Inferior parietal cortex (tissue), 1 donor: ENCODE results near the gene UVSSA.

Experiments used
- DNase-seq: peaks from one replicate; pipeline ENCODE4 v3.0.0-alpha.2; 2016; ENCODE audit errors: extremely low spot score

Gene UVSSA

DNA sequence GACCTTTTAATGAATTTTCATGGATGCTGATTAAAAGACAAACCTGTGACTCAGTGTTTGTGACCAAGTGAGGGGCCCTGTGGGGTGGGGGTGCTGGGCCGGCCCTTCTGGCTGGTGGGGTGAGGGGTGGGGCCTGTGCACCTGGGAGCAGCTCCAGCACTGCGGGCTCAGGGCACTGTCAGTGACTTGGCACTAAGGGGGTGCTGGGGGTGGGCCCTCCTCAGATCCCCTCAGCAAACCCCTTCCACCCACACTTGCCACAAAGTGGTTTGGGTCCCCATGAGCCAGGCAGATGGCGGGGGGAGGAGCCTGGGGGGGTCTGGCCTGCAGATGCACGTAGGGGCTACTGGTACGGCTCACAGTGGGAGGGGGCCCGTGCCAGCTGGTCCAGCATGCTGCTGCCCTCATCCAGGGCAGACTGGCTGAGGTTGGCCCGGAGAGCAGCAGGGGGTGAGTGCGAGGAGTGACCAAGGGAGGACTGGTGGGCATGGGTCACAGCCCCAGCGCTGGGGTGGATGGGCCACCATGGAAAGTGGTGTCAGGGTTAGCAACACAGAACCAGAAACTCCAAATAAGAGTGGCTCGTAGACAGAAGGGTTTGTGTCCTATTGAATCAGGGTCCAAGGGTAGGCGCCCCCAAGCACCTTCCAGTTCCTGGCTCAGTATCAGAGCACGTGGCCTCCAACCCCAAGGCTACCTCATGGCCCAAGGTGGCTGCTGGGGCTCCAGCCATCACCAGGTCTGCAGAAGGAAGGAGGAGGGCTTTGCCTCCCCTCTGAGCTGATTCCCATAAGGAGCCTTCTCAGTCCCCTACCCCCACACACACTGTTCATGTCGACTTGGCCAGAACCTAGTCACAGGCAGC lies 49.2 kb downstream of the UVSSA start:
- DNase-seq = no peak

DNA sequence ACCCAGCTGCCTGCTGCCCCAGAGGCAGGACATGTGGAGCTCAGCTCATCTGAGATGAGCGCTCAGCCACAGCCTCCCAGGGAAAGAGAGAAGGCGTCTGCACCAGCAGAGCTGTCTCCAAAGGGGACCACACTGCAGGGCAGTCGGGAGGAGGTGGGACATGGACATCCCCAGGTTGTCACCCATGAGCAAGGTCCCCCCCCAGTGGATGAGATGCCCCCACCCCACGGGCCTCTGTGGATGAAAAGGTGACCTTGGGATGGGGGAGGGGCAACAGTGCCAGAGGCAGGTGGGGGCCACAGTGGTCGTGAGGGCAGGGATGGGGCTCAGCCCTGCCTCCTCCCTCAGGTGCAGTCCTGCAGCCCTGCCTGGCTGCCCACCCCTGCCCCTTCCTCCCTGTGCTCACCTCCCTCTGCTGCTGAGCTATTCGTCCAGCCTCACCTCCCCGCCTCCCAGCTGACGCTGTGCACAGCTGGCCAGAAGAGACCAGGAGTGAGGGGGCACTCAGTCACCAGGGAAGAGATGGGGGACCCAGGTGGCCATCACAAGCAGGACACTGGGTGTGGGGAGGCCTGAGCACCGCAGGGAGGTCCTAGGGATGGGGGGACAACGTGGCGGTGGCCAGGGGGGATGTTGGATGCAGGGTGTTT lies 49.9 kb downstream of the UVSSA start:
- DNase-seq = no peak

DNA sequence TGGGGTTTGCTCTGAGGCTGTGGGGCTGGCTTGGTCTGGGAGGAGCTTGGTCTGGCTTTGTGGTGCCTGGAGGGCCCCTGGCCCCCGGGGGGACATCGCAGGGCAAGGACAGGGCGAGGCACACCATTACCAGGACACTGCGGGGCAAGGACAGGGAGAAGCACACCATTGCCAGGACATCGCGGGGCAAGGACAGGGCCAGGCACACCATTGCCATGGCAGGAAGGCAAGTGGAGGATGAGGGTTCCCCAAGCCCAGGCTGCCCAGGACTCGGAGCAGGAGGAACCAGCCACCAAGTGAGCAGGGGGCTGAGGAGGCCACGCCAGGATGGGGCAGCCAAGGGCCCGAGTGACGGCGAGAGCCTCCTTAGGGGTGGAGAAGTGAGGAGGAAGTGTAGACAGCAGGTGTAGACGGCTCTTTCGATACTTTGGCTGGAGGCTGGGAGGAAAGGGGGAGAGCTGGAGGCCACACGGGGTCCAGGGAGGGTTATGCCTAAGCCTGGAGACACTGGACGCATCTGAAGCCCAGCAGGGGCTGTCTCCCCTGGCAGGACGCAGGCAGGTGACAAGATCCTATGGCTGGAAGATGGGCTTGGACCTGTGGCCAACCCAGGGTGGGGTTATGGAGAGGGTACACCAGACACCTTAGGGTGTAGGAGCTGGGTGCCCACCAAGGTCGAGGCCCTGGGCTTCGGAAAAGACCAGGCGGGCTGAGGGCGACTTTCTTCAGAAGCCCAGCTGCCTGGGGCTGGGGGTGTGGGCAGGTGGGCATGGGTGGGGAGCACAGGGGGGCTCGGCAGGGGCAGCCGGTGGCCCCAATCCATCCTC lies 51.9 kb downstream of the UVSSA start:
- no peak for DNase-seq

GRCh38 chr4:1399508-1400190 lies 52.6 kb downstream of the UVSSA start:
- no peak for DNase-seq

DNA sequence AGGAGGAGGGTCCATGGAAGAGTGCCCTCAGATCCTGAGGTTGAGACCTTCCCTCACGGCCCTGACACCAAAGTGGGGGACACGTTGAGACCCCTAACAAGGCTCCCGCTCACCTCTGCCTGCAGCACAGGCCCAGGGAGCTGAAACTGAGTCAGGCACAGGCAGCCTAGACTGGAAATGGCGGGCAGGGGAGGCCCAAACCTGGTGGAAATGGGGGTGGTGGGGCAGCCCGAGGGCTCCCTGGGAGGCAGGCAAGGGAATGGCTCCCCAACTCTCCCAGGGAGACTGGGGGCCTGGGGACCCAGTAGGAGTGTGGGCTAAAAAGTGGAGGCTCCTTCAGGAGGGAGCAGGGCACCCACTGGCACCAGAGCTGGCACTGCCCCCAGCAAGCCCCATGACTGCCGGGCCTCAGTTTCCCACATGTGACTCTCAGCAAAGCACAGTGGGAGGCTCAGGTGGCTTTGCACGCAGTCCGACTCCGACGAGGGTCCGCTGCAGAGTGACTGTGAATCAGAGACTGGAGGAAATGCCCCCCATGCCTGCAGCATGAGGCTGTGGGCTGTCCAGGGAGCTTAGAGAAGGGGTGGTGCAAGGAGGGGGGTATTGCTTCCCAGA lies 53.3 kb downstream of the UVSSA start:
- DNase-seq = no peak

DNA sequence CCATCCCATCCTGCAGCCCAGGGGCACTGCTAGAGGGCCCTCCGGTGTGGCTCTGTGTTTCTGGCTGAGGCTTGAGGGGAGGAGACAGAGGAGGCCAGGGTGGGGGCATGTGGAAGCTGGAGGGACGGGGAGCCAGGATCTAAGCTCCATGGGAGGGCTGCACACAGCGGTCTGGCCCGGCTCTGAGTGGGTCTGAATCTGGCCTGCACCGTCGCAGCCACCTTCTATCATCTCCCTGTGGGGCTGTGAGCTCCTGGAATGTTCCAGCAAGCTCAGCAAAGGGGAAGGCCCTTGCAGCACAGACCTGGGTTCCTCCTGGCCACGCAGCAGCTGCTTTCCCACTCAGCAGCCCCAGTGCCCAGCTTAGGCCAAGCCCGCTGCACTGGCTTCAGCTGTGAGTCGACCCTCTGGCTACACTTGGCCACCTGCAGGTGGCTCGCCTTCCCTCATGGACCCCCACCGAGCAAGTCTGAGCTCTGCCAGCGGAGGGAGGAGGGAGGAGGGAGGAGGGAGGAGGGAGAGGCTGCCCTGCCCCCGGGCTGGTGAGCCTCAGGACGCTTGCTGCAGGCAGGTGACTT lies 53.9 kb downstream of the UVSSA start:
- DNase-seq = no peak

DNA sequence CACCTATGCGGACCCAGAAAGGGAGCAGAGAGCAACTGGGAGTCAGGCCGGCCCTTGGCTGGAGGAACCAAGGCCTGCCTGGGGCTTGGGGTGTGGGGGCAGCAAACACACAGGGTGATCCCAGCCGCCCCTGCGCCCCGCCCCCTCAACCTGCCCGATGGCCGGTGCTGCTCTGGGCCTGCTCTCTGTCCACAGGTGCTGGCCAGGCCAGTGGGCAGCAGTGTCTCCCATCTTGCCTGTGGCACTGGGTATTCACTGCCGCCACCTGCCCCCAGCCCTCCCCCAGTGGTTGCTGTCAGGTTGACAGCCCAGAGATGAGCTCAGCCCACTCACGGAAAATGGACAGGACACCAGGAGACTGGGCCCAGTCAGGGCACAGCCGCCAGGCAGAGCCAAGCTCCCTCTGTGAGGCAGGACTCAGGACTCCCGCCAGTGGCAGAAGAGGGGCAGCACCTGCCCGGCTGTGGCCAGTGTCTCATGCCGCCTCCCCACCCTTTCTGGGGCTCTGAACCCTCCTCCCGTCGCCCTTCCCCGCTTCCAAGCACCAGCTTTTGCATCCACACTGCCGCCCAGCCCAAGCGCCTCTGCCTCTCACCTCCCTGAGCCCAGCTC lies 54.5 kb downstream of the UVSSA start:
- DNase-seq = no peak

- no peak for DNase-seq
Measured at GRCh38 chr4:1402021-1402515, 55.1 kb downstream of the UVSSA start.

DNA sequence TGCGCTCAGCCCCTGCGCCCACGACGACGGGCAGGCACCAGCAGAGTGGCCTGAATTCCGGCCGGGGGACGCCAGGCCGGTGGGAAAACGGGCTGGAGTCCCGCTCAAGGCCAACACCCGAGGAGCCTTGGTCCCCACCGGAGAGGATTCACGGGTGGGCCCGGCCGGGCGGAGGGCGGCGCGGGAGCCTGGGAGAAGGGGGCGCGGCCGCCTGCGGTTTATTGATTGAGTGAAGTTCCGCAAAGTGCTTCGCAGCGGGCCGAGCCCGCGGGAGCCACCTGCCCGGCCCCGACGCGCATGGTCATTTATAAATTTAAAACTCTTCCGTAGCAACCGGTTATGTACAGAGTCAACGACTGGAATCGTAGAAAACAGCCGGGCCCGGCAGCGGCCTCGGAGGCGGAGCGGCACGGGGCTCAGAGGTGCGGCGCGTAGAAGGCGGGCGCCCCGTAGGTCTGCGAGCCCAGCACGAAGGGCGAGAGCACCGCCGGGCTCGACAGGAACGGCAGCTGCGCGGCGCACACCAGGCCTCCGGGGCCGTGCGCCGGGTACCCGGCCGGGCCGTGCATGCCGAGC lies 55.6 kb downstream of the UVSSA start:
- no peak for DNase-seq

DNA sequence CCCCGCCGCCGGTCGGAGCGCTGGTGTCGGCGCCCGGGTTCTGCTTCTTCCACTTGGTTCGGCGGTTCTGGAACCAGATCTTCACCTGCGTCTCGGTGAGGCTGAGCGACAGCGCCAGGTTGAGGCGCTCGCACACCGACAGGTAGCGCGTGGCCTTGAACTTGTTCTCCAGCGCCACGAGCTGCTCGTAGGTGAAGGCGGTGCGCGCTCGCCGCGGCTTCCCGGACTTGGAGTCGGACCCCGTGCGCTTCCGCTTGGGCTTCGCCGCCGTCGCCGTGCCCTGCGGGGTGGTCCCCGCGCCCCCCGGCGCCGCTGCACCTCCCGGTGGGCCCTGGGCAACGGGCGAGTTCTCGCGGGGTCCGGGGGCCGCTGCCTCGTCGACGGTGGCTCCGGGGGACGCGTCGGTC lies 56.2 kb downstream of the UVSSA start:
- no peak for DNase-seq

DNA sequence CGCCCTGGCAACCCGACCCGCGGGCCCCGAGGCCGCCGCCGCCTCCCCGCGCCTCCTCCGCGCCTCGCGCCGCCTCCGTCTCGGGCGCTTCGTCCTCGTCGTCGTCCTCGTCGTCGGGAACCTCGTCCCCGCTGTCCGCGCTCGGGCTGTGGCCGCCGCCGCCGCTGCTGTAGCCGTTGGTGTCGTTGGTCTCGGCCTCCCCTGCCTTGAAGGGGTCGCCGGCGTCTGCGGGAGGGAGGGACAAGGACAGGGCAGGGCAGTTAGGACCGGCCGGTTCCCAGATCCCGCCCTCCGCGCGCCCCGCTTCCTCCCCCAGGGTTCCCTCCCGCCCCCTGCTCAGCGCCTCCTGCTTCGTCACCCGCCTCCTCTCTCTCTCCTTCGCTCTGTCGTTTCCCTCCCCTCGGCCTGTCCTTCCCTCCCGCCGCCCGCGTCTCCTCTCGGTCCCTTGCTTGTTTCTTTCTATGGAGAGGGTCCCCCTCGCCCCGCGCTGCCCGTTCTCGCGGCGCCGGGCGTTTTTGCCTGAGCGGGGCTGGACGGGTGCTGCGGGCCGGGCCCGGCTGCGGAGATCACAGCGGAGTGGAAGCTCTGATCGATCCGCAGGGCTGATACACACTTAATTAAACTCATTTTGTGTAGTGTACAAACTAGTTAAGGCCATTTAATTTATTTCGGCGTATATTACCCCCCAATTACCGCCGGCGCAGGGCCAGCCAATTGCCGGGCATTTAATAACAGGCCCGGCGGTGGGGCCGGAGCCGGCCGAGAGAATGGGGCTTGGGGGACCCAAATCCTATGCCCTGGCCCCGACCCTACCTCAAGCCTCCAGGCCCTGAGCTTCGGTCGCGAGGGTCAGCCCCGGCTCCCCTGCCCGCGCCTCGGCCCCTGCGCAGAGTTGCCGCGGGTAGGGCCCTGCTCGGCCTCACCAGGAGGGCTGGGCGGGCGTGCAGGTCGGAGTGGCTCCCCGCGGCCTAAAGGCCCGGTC lies 56.9 kb downstream of the UVSSA start:
- DNase-seq = no peak

DNA sequence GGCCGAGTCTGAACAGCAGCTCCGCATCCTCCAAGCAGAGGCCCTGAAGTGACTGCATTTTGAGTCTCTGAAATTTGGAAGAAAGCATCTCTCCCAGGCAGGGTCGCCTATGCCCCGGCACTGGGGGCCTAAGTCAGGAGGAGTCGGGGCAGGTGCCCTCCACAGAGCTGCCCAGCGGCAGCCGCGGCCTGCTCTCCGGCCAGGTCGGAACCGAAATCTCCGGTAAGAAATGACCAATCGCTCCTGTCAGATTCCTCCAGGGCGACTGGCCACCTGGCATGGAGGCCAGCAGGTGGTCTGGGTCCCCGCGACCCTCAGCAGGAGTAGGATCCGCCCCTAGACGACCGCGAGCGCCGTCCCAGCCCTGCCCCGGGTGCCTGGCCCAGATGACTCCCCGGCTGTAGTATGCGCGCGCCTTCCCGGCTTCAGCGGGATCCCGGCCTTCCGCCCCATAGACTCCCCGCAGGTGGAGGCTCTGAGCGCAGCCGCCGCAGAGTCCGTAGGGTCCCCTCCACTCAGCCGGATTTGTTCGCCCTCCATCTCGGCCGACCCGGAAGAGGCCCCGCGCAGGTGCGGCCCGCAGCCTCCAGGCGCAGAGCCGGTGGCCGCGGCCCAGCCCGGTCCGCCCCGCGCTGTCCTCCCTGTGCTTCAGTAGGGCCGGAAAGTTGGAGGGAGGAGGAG lies 57.7 kb downstream of the UVSSA start:
- DNase-seq = no peak

GRCh38 chr4:1405254-1405635 lies 58.2 kb downstream of the UVSSA start:
- no peak for DNase-seq

DNA sequence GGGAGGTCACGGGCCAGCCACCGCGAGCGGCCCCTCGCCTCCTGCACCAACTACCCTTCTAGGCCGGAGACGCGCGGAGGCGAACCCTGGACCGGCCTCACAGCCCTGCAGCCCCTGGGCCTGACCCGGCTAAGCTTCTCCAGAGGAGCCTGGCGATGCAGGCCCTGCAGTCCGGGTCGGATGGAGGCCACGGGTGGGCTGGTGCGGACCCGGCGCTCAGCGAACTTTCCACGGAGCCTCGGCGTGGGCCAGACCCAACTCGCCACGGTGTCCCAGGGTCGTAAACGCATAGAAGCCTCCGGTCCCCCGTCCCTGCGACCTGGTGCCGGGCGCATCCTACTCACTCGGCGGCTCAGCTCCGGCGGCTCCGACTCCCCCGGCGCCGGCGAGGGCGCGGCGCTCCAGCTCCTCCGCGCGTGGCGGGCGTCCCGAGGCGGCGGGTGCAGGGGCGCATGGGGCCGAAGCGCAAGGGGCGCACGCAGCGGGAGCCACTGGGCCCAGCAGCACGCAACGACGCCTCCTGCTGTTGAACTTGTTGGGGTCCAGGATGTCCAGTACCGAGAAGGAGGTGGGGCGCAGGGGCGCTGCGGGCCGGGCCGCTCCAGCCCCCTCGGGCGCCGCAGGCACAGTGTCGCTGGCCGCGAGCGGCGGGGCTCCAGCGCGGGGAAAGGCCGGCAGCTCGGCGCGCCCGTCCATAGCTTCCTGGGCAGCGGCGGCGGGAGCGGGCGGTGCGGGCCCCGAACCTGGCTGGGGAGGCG lies 58.8 kb downstream of the UVSSA start:
- no peak for DNase-seq

- DNase-seq = no peak
Measured at GRCh38 chr4:1406394-1406980, 59.5 kb downstream of the UVSSA start, which contains the start of gene NKX1-1. Gene NKX1-1 (minus strand): TSS chr4:1406442. CDS start chr4:1406442, 0 bp downstream.

- no peak for DNase-seq
Measured at GRCh38 chr4:1406981-1407656, 60.1 kb downstream of the UVSSA start.
